HepG2 (cell line): ENCODE results near the gene RCC1. TPM values are rescaled to one million over a fixed set of nuclear protein-coding genes. Genes with fewer than 3 reads are reported as not detected.

Experiments
- ATAC-seq: fragments of 200-7000 bp; cut with Tn5 transposase; 3 replicates; pipeline ENCODE4 v1.9.1; 2020; ENCODE audit warnings: mild to moderate bottlenecking, moderate library complexity
- BruUV-seq: library from RNA; stranded (reverse); fragments of 400-500 nt; replicated peaks from 2 replicates; lab custom pipeline; 2021; lab: Mats Ljungman, UMichigan
- CTCF ChIA-PET: fragments of 300-600 bp; formaldehyde crosslinking; extraction: SDS; loops from one replicate; lab custom pipeline; 2021; ENCODE audit warnings: low total read pairs, inconsistent platforms, low intra/inter-chr PET ratio; lab: Yijun Ruan, JAX
- POLR2A ChIA-PET: fragments of 350-600 bp; sonication (Branson Sonifier 250); formaldehyde crosslinking; loops from one replicate; lab custom pipeline; 2020; ENCODE audit warnings: antibody characterized with exemption, inconsistent platforms; lab: Yijun Ruan, JAX
- DNase-seq: peaks from one replicate; pipeline ENCODE4 v3.0.0-alpha.2; 2015; ENCODE audit warnings: low spot score
- FAIRE-seq: peaks from 3 replicates; lab custom pipeline; 2011; peaks lifted over from hg19 to GRCh38; lab: Jason Lieb, UNC
- H2AFZ ChIP-seq: one replicate; pipeline ENCODE4 v1.6.1; 2011; ENCODE audit warnings: low read length, inconsistent platforms
- H3K27ac ChIP-seq: fragments of 300-600 bp; 3 replicates; pipeline ENCODE4 v1.8.0; 2011; ENCODE audit warnings: mixed run types, mild to moderate bottlenecking, mixed read lengths, low read length, inconsistent platforms; ENCODE audit not compliant: insufficient read depth; ENCODE audit errors: extremely low read length
- H3K27me3 ChIP-seq, 2 experiments: fragments of 200-600 bp in 1 of 2; 2 replicates in 1 of 2; 3 replicates in 1 of 2; pipeline versions ENCODE4 v1.6.0 to v1.8.0; 2011; ENCODE audit warnings: low read length in 2 of 2, mild to moderate bottlenecking in 2 of 2, moderate library complexity in 2 of 2, inconsistent platforms in 1 of 2; ENCODE audit not compliant: insufficient read depth in 2 of 2, control insufficient read depth in 1 of 2
- H3K36me3 ChIP-seq, 2 experiments: fragments of 200-600 bp in 1 of 2; replicated peaks in 1 of 2; 2 replicates in 1 of 2; 3 replicates in 1 of 2; pipeline versions ENCODE4 v1.5.1 to v1.8.0; 2011; ENCODE audit warnings: low read length in 2 of 2, inconsistent platforms in 1 of 2; ENCODE audit not compliant: insufficient read depth in 2 of 2, control insufficient read depth in 1 of 2
- H3K4me1 ChIP-seq: 2 replicates; pipeline ENCODE4 v1.5.1; 2012; ENCODE audit warnings: low read length, inconsistent platforms; ENCODE audit not compliant: insufficient read depth
- H3K4me2 ChIP-seq: 2 replicates; pipeline ENCODE4 v1.6.0; 2011; ENCODE audit warnings: low read depth, low read length, inconsistent platforms
- H3K4me3 ChIP-seq, 3 experiments: fragments of 200-600 bp in 1 of 3; sonication (generic), shearing (Covaris generic) in 1 of 3; replicated peaks in 1 of 3; 2 replicates each; pipeline ENCODE4 v1.5.1; 2011 to 2016; ENCODE audit warnings: low read length in 3 of 3, inconsistent platforms in 2 of 3, low read depth in 2 of 3, mild to moderate bottlenecking in 2 of 3, control low read depth in 1 of 3, mixed read lengths in 1 of 3; ENCODE audit not compliant: insufficient read depth in 1 of 3
- H3K79me2 ChIP-seq: one replicate; pipeline ENCODE4 v1.6.1; 2011; ENCODE audit warnings: low read length, inconsistent platforms; ENCODE audit not compliant: insufficient read depth
- H3K9ac ChIP-seq: 2 replicates; pipeline ENCODE4 v1.6.0; 2011; ENCODE audit warnings: mild to moderate bottlenecking, low read depth, low read length, inconsistent platforms; ENCODE audit not compliant: insufficient read depth
- H3K9me3 ChIP-seq: 2 replicates; pipeline ENCODE4 v1.5.1; 2012; ENCODE audit warnings: mild to moderate bottlenecking, low read length
- H4K20me1 ChIP-seq: 2 replicates; pipeline ENCODE4 v1.6.0; 2011; ENCODE audit warnings: inconsistent platforms, mild to moderate bottlenecking, low read length, moderate library complexity; ENCODE audit not compliant: insufficient read depth
- NONO ChIP-seq, 2 experiments: fragments of 450-650 bp in 1 of 2; sonication (generic) in 1 of 2; formaldehyde crosslinking in 1 of 2; IDR thresholded peaks in 1 of 2; conservative IDR thresholded peaks in 1 of 2; 2 replicates each; pipeline versions ENCODE4 v1.6.1 to v1.8.0; 2017 to 2022; ENCODE audit warnings: mild to moderate bottlenecking in 1 of 2, missing genetic modification reagents in 1 of 2, moderate library complexity in 1 of 2
- PAF1 ChIP-seq: IDR thresholded peaks from 2 replicates; pipeline ENCODE4 v1.6.1; 2016; ENCODE audit warnings: missing genetic modification reagents, missing compliant biosample characterization
- POLR2A ChIP-seq, 2 experiments: IDR thresholded peaks; 2 replicates each; pipeline ENCODE4 v1.6.1; 2011; ENCODE audit warnings: low read depth in 2 of 2, low read length in 2 of 2, mild to moderate bottlenecking in 1 of 2, moderate library complexity in 1 of 2; ENCODE audit not compliant: insufficient read depth in 1 of 2
- POLR2AphosphoS5 ChIP-seq: IDR thresholded peaks from 2 replicates; pipeline ENCODE4 v1.6.1; 2012; ENCODE audit warnings: low read depth, low read length
- POLR2G ChIP-seq: fragments of 200-400 bp; formaldehyde crosslinking; IDR thresholded peaks from 2 replicates; pipeline ENCODE4 v1.6.1; 2018; ENCODE audit warnings: mild to moderate bottlenecking, low read depth, low read length, moderate library complexity
- RBFOX2 ChIP-seq: fragments of 200-400 bp; formaldehyde crosslinking; IDR thresholded peaks from 2 replicates; pipeline ENCODE4 v1.6.1; 2017; ENCODE audit warnings: low read depth, mild to moderate bottlenecking, low read length
- RBM22 ChIP-seq: fragments of 200-400 bp; formaldehyde crosslinking; optimal IDR thresholded peaks from 2 replicates; pipeline ENCODE3; 2017; ENCODE audit warnings: mild to moderate bottlenecking, low read length, moderate library complexity
- SSRP1 ChIP-seq: IDR thresholded peaks from 2 replicates; pipeline ENCODE4 v1.6.1; 2016; ENCODE audit warnings: control low read depth
- TGIF2 ChIP-seq: IDR thresholded peaks from 2 replicates; pipeline ENCODE4 v1.6.1; 2016; ENCODE audit warnings: control low read depth, missing compliant biosample characterization
- ZC3H13 ChIP-seq: sonication (generic); formaldehyde crosslinking; IDR thresholded peaks from 2 replicates; pipeline ENCODE4 v1.8.1; 2023; ENCODE audit warnings: mild to moderate bottlenecking, missing genetic modification reagents, moderate library complexity
- ZFP62 ChIP-seq: sonication (generic); formaldehyde crosslinking; IDR thresholded peaks from 2 replicates; pipeline ENCODE4 v1.4.0; 2020; ENCODE audit warnings: missing genetic modification reagents
- ZNF737 ChIP-seq: sonication (generic); formaldehyde crosslinking; IDR thresholded peaks from 2 replicates; pipeline ENCODE4 v1.5.0; 2020; ENCODE audit warnings: missing genetic modification reagents, mild to moderate bottlenecking, borderline replicate concordance
- WGBS: methylation state at CpG from one replicate; pipeline ENCODE4 v1.1.6; 2017; ENCODE audit warnings: low lambda C conversion rate; 5-methylcytosine and 5-hydroxymethylcytosine counted together
- in situ Hi-C: cut with HindIII; loops from 2 replicates; pipeline ENCODE4 v1.10.0; 2017; ENCODE audit warnings: low pct_unique_long_range_greater_than_20kb; ENCODE audit not compliant: extremely low pct_ligation_motif_present
- intact Hi-C: fragments of 100-400 bp; cut with micrococcal nuclease; formaldehyde crosslinking; loops from one replicate; pipeline ENCODE4 v1.10.0; 2022; ENCODE audit not compliant: unreplicated experiment
- polyA plus RNA-seq, 8 experiments: library from polyadenylated mRNA; depleted of rRNA in 3 of 8; stranded (reverse) in 7 of 8; unstranded in 1 of 8; fragments of >200 nt; fragmentation: Illumina TruSeq in 4 of 8; extraction: Trizol in 4 of 8; gene quantifications; 2 replicates each; pipeline versions ENCODE4 v1.2.1 to v1.2.3, GENCODE V29; 2011 to 2016; ENCODE audit warnings: low read depth in 4 of 8, missing spikeins in 1 of 8, mixed read lengths in 1 of 8; ENCODE audit not compliant: insufficient read depth in 1 of 8
- total RNA-seq, 5 experiments: library from RNA; depleted of rRNA; stranded (reverse); fragments of >200 nt; fragmentation: Illumina TruSeq; extraction: Trizol; gene quantifications; 2 replicates each; pipeline ENCODE4 v1.2.3, GENCODE V29; 2016; ENCODE audit warnings: low read depth in 1 of 5
- TF ChIP-seq, protein P1 (sequence below): sonication (generic); formaldehyde crosslinking; IDR thresholded peaks from 2 replicates; pipeline ENCODE4 v1.4.0; 2020; ENCODE audit warnings: missing genetic modification reagents
- TF ChIP-seq, protein P2 (sequence below): sonication (generic); formaldehyde crosslinking; IDR thresholded peaks from 2 replicates; pipeline ENCODE4 v1.4.0; 2020; ENCODE audit warnings: mild to moderate bottlenecking, missing genetic modification reagents, borderline replicate concordance
- TF ChIP-seq, protein P3 (sequence below), 2 experiments: fragments of 450-650 bp in 1 of 2; sonication (generic) in 1 of 2; formaldehyde crosslinking; IDR thresholded peaks; 2 replicates each; pipeline versions ENCODE4 v1.5.0 to v1.8.0; 2020 to 2022; ENCODE audit warnings: mild to moderate bottlenecking in 1 of 2, missing genetic modification reagents in 1 of 2
- TF ChIP-seq, protein P4 (sequence below): sonication (generic); formaldehyde crosslinking; conservative IDR thresholded peaks from 2 replicates; pipeline ENCODE4 v1.8.0; 2022; ENCODE audit warnings: missing genetic modification reagents

RCC1 gene
- total and polyA plus RNA-seq, 2 of the 13 experiments (the other 11 are each of a cell fraction or from before 2014, with no cell fraction given): 47.2 to 80.8 TPM

DNA sequence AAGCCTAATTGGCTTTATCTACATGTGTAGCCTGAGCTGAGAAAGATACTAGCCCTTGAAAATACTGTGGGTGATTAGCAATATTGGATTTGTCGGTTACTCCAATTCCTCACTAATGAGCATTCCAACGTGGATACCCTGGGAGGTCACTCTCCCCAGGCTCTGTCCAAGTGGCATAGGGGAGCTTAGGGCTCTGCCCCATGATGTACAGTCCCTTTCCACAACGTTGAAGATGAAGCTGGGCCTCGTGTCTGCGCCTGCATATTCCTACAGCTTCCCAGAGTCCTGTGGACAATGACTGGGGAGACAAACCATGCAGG lies 2.6 kb downstream of the RCC1 start:
- peak overlapping the region; percentile 88 for H3K4me2 ChIP-seq
- peaks cover 11 to 52% of the 10 kb centered on the region in 2 experiments for H3K36me3 ChIP-seq
- no TSS peak for BruUV-seq
- H4K20me1 ChIP-seq: peaks cover 47% of the 10 kb centered on the region
- in situ Hi-C loops (no loop called here), intact Hi-C loops (no loop called here)
- no peak for DNase-seq
- POLR2A ChIA-PET: interaction anchor here (1.0 to 5.8 kb wide), 12 partner anchors 10 to 260 kb away, joined by 3 to 62 read pairs (median 3); partner anchors contain the start of genes RNU11, TAF12 and YTHDF2
- no peak for FAIRE-seq
- H3K27ac ChIP-seq: peak overlapping the region; percentile 86
- no peak for ATAC-seq
- CTCF ChIA-PET: no interaction called here
- peak overlapping the region; percentile 95 to 97 (median 96) for H3K4me3 ChIP-seq
- no peaks in the 10 kb centered on the region for H3K9me3 ChIP-seq
- WGBS: 23% methylated on average over 5 of the region's 5 CpGs
- H2AFZ ChIP-seq: no peak overlapping the region
- peaks cover 49% of the 10 kb centered on the region for H3K79me2 ChIP-seq
- H3K4me1 ChIP-seq: peaks cover 50% of the 10 kb centered on the region
- peak overlapping the region; percentile 99 for H3K9ac ChIP-seq
- H3K27me3 ChIP-seq: no peaks in the 10 kb centered on the region; a peak in 1 of 5 replicates
- TF ChIP-seq ZNF737 (CRISPR knock-in tag): no peak
- no peak for TF ChIP-seq NONO (IDR thresholded peaks at IDR 0.05)
- TF ChIP-seq NONO (CRISPR knock-in tag; conservative IDR thresholded peaks at IDR 0.05): 0 out of 2 replicates have a peak, but pooled peaks have one; percentile 11
- TF ChIP-seq, protein P1, sequence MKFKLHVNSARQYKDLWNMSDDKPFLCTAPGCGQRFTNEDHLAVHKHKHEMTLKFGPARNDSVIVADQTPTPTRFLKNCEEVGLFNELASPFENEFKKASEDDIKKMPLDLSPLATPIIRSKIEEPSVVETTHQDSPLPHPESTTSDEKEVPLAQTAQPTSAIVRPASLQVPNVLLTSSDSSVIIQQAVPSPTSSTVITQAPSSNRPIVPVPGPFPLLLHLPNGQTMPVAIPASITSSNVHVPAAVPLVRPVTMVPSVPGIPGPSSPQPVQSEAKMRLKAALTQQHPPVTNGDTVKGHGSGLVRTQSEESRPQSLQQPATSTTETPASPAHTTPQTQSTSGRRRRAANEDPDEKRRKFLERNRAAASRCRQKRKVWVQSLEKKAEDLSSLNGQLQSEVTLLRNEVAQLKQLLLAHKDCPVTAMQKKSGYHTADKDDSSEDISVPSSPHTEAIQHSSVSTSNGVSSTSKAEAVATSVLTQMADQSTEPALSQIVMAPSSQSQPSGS: no peak
- peak; percentile 45; the same call in 1 of the 2 replicates for TF ChIP-seq ZC3H13
- TF ChIP-seq RBM22: peak; percentile 99
- peak; percentile 61 to 68; a peak in 3 of 4 replicates for TF ChIP-seq POLR2A (IDR thresholded peaks at IDR 0.05; ENCODE audit: insufficient read depth in 1 of 2, low read depth in 2 of 2, low read length in 2 of 2)
- TF ChIP-seq, protein P2, sequence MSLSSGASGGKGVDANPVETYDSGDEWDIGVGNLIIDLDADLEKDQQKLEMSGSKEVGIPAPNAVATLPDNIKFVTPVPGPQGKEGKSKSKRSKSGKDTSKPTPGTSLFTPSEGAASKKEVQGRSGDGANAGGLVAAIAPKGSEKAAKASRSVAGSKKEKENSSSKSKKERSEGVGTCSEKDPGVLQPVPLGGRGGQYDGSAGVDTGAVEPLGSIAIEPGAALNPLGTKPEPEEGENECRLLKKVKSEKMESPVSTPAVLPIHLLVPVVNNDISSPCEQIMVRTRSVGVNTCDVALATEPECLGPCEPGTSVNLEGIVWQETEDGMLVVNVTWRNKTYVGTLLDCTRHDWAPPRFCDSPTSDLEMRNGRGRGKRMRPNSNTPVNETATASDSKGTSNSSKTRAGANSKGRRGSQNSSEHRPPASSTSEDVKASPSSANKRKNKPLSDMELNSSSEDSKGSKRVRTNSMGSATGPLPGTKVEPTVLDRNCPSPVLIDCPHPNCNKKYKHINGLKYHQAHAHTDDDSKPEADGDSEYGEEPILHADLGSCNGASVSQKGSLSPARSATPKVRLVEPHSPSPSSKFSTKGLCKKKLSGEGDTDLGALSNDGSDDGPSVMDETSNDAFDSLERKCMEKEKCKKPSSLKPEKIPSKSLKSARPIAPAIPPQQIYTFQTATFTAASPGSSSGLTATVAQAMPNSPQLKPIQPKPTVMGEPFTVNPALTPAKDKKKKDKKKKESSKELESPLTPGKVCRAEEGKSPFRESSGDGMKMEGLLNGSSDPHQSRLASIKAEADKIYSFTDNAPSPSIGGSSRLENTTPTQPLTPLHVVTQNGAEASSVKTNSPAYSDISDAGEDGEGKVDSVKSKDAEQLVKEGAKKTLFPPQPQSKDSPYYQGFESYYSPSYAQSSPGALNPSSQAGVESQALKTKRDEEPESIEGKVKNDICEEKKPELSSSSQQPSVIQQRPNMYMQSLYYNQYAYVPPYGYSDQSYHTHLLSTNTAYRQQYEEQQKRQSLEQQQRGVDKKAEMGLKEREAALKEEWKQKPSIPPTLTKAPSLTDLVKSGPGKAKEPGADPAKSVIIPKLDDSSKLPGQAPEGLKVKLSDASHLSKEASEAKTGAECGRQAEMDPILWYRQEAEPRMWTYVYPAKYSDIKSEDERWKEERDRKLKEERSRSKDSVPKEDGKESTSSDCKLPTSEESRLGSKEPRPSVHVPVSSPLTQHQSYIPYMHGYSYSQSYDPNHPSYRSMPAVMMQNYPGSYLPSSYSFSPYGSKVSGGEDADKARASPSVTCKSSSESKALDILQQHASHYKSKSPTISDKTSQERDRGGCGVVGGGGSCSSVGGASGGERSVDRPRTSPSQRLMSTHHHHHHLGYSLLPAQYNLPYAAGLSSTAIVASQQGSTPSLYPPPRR (CRISPR knock-in tag): no peak
- TF ChIP-seq, protein P3, sequence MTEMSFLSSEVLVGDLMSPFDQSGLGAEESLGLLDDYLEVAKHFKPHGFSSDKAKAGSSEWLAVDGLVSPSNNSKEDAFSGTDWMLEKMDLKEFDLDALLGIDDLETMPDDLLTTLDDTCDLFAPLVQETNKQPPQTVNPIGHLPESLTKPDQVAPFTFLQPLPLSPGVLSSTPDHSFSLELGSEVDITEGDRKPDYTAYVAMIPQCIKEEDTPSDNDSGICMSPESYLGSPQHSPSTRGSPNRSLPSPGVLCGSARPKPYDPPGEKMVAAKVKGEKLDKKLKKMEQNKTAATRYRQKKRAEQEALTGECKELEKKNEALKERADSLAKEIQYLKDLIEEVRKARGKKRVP (CRISPR knock-in tag; IDR thresholded peaks at IDR 0.05): 0 out of 4 replicates have a peak, but pooled peaks of 1 of the 2 experiments have one; percentile 10
- TF ChIP-seq PAF1 (CRISPR knock-in tag): peak; percentile 95
- peak; percentile 66; the same call in 1 of the 2 replicates for TF ChIP-seq TGIF2 (CRISPR knock-in tag)
- TF ChIP-seq ZFP62 (CRISPR knock-in tag): no peak
- TF ChIP-seq RBFOX2: peak; percentile 82
- peak; percentile 92; the same call in 1 of the 2 replicates for TF ChIP-seq SSRP1 (CRISPR knock-in tag)
- 0 out of 2 replicates have a peak, but pooled peaks have one; percentile 28 for TF ChIP-seq POLR2AphosphoS5
- TF ChIP-seq, protein P4, sequence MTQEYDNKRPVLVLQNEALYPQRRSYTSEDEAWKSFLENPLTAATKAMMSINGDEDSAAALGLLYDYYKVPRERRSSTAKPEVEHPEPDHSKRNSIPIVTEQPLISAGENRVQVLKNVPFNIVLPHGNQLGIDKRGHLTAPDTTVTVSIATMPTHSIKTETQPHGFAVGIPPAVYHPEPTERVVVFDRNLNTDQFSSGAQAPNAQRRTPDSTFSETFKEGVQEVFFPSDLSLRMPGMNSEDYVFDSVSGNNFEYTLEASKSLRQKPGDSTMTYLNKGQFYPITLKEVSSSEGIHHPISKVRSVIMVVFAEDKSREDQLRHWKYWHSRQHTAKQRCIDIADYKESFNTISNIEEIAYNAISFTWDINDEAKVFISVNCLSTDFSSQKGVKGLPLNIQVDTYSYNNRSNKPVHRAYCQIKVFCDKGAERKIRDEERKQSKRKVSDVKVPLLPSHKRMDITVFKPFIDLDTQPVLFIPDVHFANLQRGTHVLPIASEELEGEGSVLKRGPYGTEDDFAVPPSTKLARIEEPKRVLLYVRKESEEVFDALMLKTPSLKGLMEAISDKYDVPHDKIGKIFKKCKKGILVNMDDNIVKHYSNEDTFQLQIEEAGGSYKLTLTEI (CRISPR knock-in tag): no peak
- TF ChIP-seq POLR2G: peak; percentile 52
